Parathyroid adenoma (tissue), 2 donors: ENCODE data around the gene SMYD5.

Experiments used
- H2AFZ ChIP-seq: fragments of 300-600 bp; sonication (generic); one replicate; pipeline ENCODE4 v1.7.0; 2017; ENCODE audit warnings: antibody characterized with exemption, mild to moderate bottlenecking
- H3K27ac ChIP-seq: fragments of 300-600 bp; sonication (generic); one replicate; pipeline ENCODE4 v1.7.0; 2017
- H3K27me3 ChIP-seq: fragments of 300-600 bp; sonication (generic); one replicate; pipeline ENCODE4 v1.7.0; 2017; ENCODE audit warnings: low read length; ENCODE audit not compliant: control insufficient read depth, insufficient read depth
- H3K36me3 ChIP-seq: fragments of 300-600 bp; sonication (generic); one replicate; pipeline ENCODE4 v1.7.0; 2017; ENCODE audit warnings: low read length; ENCODE audit not compliant: control insufficient read depth, insufficient read depth
- H3K4me1 ChIP-seq: fragments of 300-600 bp; sonication (generic); one replicate; pipeline ENCODE4 v1.7.0; 2017; ENCODE audit warnings: control low read depth
- H3K4me2 ChIP-seq: fragments of 300-600 bp; sonication (generic); one replicate; pipeline ENCODE4 v1.7.0; 2017; ENCODE audit warnings: low read length
- H3K4me3 ChIP-seq: fragments of 300-600 bp; sonication (generic); one replicate; pipeline ENCODE4 v1.7.0; 2017; ENCODE audit warnings: low read depth, low read length
- H3K79me2 ChIP-seq: fragments of 300-600 bp; sonication (generic); one replicate; pipeline ENCODE4 v1.7.0; 2017; ENCODE audit warnings: control low read depth
- H3K9ac ChIP-seq: fragments of 300-600 bp; sonication (generic); one replicate; pipeline ENCODE4 v1.7.0; 2017; ENCODE audit warnings: mild to moderate bottlenecking
- H3K9me3 ChIP-seq: fragments of 300-600 bp; sonication (generic); one replicate; pipeline ENCODE4 v1.7.0; 2017; ENCODE audit warnings: low read length; ENCODE audit not compliant: control insufficient read depth
- TF ChIP-seq, protein P1 (sequence below): fragments of 300-600 bp; sonication (generic); IDR thresholded peaks from one replicate; pipeline ENCODE4 v1.7.0; 2017; ENCODE audit warnings: antibody characterized with exemption, mild to moderate bottlenecking
- donor health status: primary hyperparathyroidism.

The SMYD5 gene

DNA sequence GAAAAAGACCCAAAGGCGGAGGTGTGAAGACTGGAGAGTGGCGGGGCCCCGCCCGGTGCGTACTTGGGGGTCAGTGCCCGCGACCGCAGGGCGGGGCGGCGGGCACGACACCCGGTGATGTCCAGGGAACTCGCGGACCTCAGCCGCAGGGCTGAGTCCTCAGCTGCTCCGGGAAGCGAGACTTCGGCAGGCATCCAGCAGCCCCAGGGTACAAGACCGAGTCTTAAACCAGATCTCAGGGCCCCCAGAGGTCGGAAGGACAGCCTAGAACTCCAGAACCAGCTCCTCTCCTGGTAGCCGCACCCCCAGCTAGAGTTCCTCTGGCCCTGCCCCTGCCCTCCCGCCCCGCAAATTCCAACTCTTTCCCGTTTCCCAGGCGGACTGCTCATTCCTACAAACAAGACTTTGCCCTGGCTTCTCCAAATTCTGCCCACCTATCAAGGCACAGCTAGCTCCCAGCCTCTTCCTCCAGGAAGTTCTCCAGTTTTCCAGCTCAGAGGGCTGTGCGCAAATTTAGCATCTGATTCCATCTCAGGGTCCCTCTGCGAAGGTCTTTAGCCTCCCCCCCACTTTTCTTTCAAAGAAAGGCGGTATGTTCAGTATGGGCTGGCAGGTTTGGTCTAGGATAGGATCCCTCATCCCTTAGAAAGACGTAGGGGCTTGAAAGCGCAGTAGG lies 37.7 kb upstream of the SMYD5 start:
- TF ChIP-seq, protein P1, sequence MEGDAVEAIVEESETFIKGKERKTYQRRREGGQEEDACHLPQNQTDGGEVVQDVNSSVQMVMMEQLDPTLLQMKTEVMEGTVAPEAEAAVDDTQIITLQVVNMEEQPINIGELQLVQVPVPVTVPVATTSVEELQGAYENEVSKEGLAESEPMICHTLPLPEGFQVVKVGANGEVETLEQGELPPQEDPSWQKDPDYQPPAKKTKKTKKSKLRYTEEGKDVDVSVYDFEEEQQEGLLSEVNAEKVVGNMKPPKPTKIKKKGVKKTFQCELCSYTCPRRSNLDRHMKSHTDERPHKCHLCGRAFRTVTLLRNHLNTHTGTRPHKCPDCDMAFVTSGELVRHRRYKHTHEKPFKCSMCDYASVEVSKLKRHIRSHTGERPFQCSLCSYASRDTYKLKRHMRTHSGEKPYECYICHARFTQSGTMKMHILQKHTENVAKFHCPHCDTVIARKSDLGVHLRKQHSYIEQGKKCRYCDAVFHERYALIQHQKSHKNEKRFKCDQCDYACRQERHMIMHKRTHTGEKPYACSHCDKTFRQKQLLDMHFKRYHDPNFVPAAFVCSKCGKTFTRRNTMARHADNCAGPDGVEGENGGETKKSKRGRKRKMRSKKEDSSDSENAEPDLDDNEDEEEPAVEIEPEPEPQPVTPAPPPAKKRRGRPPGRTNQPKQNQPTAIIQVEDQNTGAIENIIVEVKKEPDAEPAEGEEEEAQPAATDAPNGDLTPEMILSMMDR = no peak
- Histone ChIP-seq H3K27me3 (no peaks in the 10 kb centered on the region), H3K79me2 (no peaks in the 10 kb centered on the region), H3K4me1 (peaks cover 15% of the 10 kb centered on the region), H3K4me3 (peak overlapping the region; percentile 67), H3K27ac (peak overlapping the region; percentile 69), H2AFZ (peak overlapping the region; percentile 89), H3K4me2 (peak overlapping the region; percentile 75), H3K9ac (no peak overlapping the region), H3K9me3 (no peaks in the 10 kb centered on the region), H3K36me3 (no peaks in the 10 kb centered on the region)

DNA sequence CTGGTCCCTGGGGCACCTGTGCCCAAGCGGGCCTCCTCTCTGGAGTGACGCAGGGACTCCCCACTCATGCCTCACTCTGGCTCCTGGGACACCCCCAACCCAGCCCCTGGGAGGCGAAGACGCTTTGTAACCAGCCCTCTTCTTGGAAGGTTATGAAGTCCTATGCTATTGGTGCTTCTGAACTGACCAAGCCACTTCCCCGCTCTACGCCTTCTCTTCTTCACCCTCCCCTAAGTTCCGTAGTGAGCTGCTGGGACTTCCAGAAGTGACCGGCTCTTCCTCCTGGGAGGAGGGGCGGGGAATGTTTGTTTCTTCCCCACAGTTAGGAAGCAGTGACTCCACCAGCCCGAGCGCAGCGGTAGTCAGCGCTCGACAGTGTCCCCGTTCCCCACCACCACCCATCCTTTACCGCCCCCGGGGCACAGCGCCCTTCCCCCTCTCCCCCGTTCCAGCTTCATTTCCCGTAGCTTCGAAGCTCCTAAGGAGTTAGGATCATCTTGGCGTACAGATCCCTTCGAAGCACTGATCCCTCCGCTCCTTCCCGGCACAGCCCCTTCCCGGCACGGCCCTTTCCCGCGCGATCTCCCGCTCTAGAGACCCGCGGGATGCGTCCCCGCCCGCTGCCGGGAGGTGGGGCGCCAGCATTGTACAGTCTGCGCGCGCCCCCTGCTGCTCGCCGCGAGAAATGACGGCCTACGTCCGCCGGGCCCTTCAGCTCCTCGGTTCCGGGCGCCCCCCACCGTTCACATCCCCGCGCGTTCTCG lies 37.0 kb upstream of the SMYD5 start:
- H3K79me2 ChIP-seq = no peaks in the 10 kb centered on the region
- no peaks in the 10 kb centered on the region for H3K27me3 ChIP-seq
- peak overlapping the region; percentile 89 for H2AFZ ChIP-seq
- no peak overlapping the region for H3K9ac ChIP-seq
- peak overlapping the region; percentile 75 for H3K4me2 ChIP-seq
- peak overlapping the region; percentile 67 for H3K4me3 ChIP-seq
- H3K27ac ChIP-seq = peak overlapping the region; percentile 69
- peaks cover 15% of the 10 kb centered on the region for H3K4me1 ChIP-seq
- no peaks in the 10 kb centered on the region for H3K36me3 ChIP-seq
- TF ChIP-seq, protein P1 = peak; percentile 98
- no peaks in the 10 kb centered on the region for H3K9me3 ChIP-seq

DNA sequence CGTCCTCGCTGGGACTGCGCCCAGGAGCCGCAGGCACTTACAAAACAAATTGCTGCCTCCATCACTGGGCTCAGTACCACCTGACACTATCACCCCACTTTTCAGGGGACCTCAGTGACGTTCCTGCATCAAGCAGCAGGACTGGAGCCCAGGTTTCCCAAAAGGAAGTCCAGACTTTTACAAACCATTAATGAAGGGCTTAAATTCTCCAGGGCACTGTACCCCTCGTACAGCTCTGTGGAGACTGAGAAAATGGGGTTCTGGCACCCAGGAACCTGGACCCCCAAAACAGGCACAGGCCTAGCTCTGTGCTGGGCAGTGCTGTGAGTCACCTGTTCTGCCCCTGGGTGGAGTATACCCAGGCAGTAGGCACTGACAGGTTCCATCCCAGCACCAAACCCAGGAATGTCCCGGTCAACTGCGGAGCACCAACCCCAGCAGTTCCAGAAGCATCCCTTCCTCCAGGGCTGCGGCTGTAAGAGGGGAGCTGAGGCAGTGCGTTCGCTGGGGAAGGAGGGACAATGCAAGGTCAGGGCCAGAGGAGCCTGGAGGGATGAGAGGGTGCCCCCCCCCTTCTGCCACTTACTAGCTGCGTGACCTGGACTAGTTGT lies 36.3 kb upstream of the SMYD5 start:
- Histone ChIP-seq H3K36me3 (no peaks in the 10 kb centered on the region), H3K27ac (no peak overlapping the region), H2AFZ (peak overlapping the region; percentile 89), H3K9me3 (no peaks in the 10 kb centered on the region), H3K9ac (no peak overlapping the region), H3K4me2 (peak overlapping the region; percentile 75), H3K4me1 (peaks cover 15% of the 10 kb centered on the region), H3K4me3 (peak overlapping the region; percentile 67), H3K79me2 (no peaks in the 10 kb centered on the region), H3K27me3 (no peaks in the 10 kb centered on the region)
- TF ChIP-seq, protein P1 = no peak

DNA sequence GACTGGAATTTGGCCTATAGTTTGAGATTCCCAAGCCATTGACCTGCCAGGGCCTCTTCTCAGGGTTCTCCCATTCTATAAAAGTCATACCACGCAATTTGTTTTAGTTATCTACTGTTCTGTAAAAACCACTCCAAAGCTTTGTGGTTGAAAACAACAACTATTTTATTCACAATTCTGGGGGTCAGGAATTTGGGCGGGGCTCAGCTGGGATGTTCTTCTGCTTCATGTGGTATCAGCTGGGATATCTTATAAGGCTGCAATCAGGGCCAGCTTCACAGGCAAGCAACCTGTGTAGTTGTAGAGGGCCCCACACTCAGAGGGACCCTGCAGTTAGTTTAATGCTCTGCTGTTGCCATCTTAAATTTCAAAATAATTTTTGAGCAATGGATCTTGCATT lies 28.1 kb upstream of the SMYD5 start:
- Histone ChIP-seq H3K9me3 (no peaks in the 10 kb centered on the region), H3K27ac (no peak overlapping the region), H3K79me2 (no peaks in the 10 kb centered on the region), H3K36me3 (no peaks in the 10 kb centered on the region), H3K4me2 (no peak overlapping the region), H3K4me3 (no peak overlapping the region), H2AFZ (no peak overlapping the region), H3K27me3 (no peaks in the 10 kb centered on the region), H3K4me1 (no peaks in the 10 kb centered on the region), H3K9ac (no peak overlapping the region)
- TF ChIP-seq, protein P1 = no peak
